ENCODE results near the gene RPLP1.

- TF ChIP-seq, protein P1, sequence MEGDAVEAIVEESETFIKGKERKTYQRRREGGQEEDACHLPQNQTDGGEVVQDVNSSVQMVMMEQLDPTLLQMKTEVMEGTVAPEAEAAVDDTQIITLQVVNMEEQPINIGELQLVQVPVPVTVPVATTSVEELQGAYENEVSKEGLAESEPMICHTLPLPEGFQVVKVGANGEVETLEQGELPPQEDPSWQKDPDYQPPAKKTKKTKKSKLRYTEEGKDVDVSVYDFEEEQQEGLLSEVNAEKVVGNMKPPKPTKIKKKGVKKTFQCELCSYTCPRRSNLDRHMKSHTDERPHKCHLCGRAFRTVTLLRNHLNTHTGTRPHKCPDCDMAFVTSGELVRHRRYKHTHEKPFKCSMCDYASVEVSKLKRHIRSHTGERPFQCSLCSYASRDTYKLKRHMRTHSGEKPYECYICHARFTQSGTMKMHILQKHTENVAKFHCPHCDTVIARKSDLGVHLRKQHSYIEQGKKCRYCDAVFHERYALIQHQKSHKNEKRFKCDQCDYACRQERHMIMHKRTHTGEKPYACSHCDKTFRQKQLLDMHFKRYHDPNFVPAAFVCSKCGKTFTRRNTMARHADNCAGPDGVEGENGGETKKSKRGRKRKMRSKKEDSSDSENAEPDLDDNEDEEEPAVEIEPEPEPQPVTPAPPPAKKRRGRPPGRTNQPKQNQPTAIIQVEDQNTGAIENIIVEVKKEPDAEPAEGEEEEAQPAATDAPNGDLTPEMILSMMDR (IDR thresholded peaks at IDR 0.05), result no peak
- no peak for TF ChIP-seq POLR2AphosphoS5 (IDR thresholded peaks at IDR 0.05; ENCODE audit: low read depth, low read length)
- no peak for TF ChIP-seq CHD2 (IDR thresholded peaks at IDR 0.05; ENCODE audit: low read length, partially characterized antibody)
- TF ChIP-seq, protein P2, sequence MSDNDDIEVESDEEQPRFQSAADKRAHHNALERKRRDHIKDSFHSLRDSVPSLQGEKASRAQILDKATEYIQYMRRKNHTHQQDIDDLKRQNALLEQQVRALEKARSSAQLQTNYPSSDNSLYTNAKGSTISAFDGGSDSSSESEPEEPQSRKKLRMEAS (IDR thresholded peaks at IDR 0.05; ENCODE audit: low read depth), result no peak
- TF ChIP-seq SMC3 (IDR thresholded peaks at IDR 0.05; ENCODE audit: low read depth, low read length), result no peak
- no peak for TF ChIP-seq JUND (IDR thresholded peaks at IDR 0.05)
- TF ChIP-seq, protein P3, sequence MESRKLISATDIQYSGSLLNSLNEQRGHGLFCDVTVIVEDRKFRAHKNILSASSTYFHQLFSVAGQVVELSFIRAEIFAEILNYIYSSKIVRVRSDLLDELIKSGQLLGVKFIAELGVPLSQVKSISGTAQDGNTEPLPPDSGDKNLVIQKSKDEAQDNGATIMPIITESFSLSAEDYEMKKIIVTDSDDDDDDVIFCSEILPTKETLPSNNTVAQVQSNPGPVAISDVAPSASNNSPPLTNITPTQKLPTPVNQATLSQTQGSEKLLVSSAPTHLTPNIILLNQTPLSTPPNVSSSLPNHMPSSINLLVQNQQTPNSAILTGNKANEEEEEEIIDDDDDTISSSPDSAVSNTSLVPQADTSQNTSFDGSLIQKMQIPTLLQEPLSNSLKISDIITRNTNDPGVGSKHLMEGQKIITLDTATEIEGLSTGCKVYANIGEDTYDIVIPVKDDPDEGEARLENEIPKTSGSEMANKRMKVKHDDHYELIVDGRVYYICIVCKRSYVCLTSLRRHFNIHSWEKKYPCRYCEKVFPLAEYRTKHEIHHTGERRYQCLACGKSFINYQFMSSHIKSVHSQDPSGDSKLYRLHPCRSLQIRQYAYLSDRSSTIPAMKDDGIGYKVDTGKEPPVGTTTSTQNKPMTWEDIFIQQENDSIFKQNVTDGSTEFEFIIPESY (IDR thresholded peaks at IDR 0.05; ENCODE audit: borderline replicate concordance, low read depth), result no peak
- TF ChIP-seq, protein P4, sequence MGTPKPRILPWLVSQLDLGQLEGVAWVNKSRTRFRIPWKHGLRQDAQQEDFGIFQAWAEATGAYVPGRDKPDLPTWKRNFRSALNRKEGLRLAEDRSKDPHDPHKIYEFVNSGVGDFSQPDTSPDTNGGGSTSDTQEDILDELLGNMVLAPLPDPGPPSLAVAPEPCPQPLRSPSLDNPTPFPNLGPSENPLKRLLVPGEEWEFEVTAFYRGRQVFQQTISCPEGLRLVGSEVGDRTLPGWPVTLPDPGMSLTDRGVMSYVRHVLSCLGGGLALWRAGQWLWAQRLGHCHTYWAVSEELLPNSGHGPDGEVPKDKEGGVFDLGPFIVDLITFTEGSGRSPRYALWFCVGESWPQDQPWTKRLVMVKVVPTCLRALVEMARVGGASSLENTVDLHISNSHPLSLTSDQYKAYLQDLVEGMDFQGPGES (IDR thresholded peaks at IDR 0.05; ENCODE audit: low read depth, low read length), result no peak
- no peak for TF ChIP-seq YY1 (IDR thresholded peaks at IDR 0.05; ENCODE audit: low read depth)
- no peak for TF ChIP-seq RFX5 (IDR thresholded peaks at IDR 0.05; ENCODE audit: low read length)
- TF ChIP-seq RCOR1 (IDR thresholded peaks at IDR 0.05; ENCODE audit: low read length), result no peak
- TF ChIP-seq GABPA (IDR thresholded peaks at IDR 0.05; ENCODE audit: low read depth), result no peak
These were observed 17.0 kb downstream of the RPLP1 start for GRCh38 chr15:69469467-69470201.
